Measurements from ENCODE around the gene SNRNP40. TPM values are rescaled to one million over a fixed set of nuclear protein-coding genes. Genes with fewer than 3 reads are reported as not detected.

SNRNP40 gene
- total RNA-seq, 1 donor from 2014 or later, result 84.5 TPM

GRCh38 chr1:31222176-31222575 is 74.4 kb downstream of the SNRNP40 start:
- H3K36me3 ChIP-seq (ENCODE audit: control insufficient read depth in 3 of 3, insufficient read depth in 3 of 3, low read length in 3 of 3), result no peaks in the 10 kb centered on the region

GRCh38 chr1:31221072-31221471 is 75.5 kb downstream of the SNRNP40 start:
- Histone ChIP-seq H3K4me3 (ENCODE audit: low read length in 3 of 3) (no peak overlapping the region), H3K27me3 (ENCODE audit: control insufficient read depth in 3 of 3, insufficient read depth in 3 of 3, low read length in 3 of 3) (peaks cover 0 to 10% (median 3%) of the 10 kb centered on the region in 3 donors), H3K4me1 (ENCODE audit: control insufficient read depth in 3 of 3, insufficient read depth in 3 of 3, low read length in 3 of 3) (peaks cover 0 to 4% (median 4%) of the 10 kb centered on the region in 3 donors), H3K9ac (ENCODE audit: low read depth in 1 of 3, low read length in 3 of 3) (no peak overlapping the region), H3K27ac (ENCODE audit: low read depth, low read length) (no peak overlapping the region), H3K36me3 (ENCODE audit: control insufficient read depth in 3 of 3, insufficient read depth in 3 of 3, low read length in 3 of 3) (no peaks in the 10 kb centered on the region), H3K9me3 (ENCODE audit: control insufficient read depth in 3 of 3, low read length in 3 of 3) (no peaks in the 10 kb centered on the region)

More at GRCh38 chr1:31222176-31222575, 74.4 kb downstream of the SNRNP40 start:
- no peaks in the 10 kb centered on the region for H3K9me3 ChIP-seq (ENCODE audit: control insufficient read depth in 3 of 3, low read length in 3 of 3)
- H3K27me3 ChIP-seq (ENCODE audit: control insufficient read depth in 3 of 3, insufficient read depth in 3 of 3, low read length in 3 of 3), result peaks cover 0 to 10% (median 3%) of the 10 kb centered on the region in 3 donors
- no peak overlapping the region for H3K27ac ChIP-seq (ENCODE audit: low read depth, low read length)
- no peaks in the 10 kb centered on the region for H3K4me1 ChIP-seq (ENCODE audit: control insufficient read depth in 3 of 3, insufficient read depth in 3 of 3, low read length in 3 of 3)
- H3K9ac ChIP-seq (ENCODE audit: low read depth in 1 of 3, low read length in 3 of 3), result no peak overlapping the region
- no peak overlapping the region for H3K4me3 ChIP-seq (ENCODE audit: low read length in 3 of 3)

- H3K4me1 ChIP-seq (ENCODE audit: control insufficient read depth in 3 of 3, insufficient read depth in 3 of 3, low read length in 3 of 3), result peaks cover 5 to 12% (median 8%) of the 10 kb centered on the region in 3 donors
- H3K27ac ChIP-seq (ENCODE audit: low read depth, low read length), result no peak overlapping the region
- no peak overlapping the region for H3K9ac ChIP-seq (ENCODE audit: low read depth in 1 of 3, low read length in 3 of 3)
- H3K9me3 ChIP-seq (ENCODE audit: control insufficient read depth in 3 of 3, low read length in 3 of 3), result no peaks in the 10 kb centered on the region
- H3K27me3 ChIP-seq (ENCODE audit: control insufficient read depth in 3 of 3, insufficient read depth in 3 of 3, low read length in 3 of 3), result peaks cover 0 to 8% (median under 1%) of the 10 kb centered on the region in 3 donors
- no peaks in the 10 kb centered on the region for H3K36me3 ChIP-seq (ENCODE audit: control insufficient read depth in 3 of 3, insufficient read depth in 3 of 3, low read length in 3 of 3)
- H3K4me3 ChIP-seq (ENCODE audit: low read length in 3 of 3), result no peak overlapping the region
Observed at GRCh38 chr1:31219489-31219888, 77.1 kb downstream of the SNRNP40 start.

- H3K27me3 ChIP-seq (ENCODE audit: control insufficient read depth in 3 of 3, insufficient read depth in 3 of 3, low read length in 3 of 3), result peaks cover 0 to 4% (median 0%) of the 10 kb centered on the region in 3 donors
- no peaks in the 10 kb centered on the region for H3K9me3 ChIP-seq (ENCODE audit: control insufficient read depth in 3 of 3, low read length in 3 of 3)
- peaks cover 5 to 12% (median 8%) of the 10 kb centered on the region in 3 donors for H3K4me1 ChIP-seq (ENCODE audit: control insufficient read depth in 3 of 3, insufficient read depth in 3 of 3, low read length in 3 of 3)
- no peaks in the 10 kb centered on the region for H3K36me3 ChIP-seq (ENCODE audit: control insufficient read depth in 3 of 3, insufficient read depth in 3 of 3, low read length in 3 of 3)
- H3K27ac ChIP-seq (ENCODE audit: low read depth, low read length), result no peak overlapping the region
- H3K9ac ChIP-seq (ENCODE audit: low read depth in 1 of 3, low read length in 3 of 3), result no peak overlapping the region
- H3K4me3 ChIP-seq (ENCODE audit: low read length in 3 of 3), result no peak overlapping the region
Observed at GRCh38 chr1:31218705-31219104, 77.9 kb downstream of the SNRNP40 start.

- Histone ChIP-seq H3K4me1 (ENCODE audit: control insufficient read depth in 3 of 3, insufficient read depth in 3 of 3, low read length in 3 of 3) (peaks cover 5 to 12% (median 8%) of the 10 kb centered on the region in 3 donors), H3K27me3 (ENCODE audit: control insufficient read depth in 3 of 3, insufficient read depth in 3 of 3, low read length in 3 of 3) (no peaks in the 10 kb centered on the region), H3K36me3 (ENCODE audit: control insufficient read depth in 3 of 3, insufficient read depth in 3 of 3, low read length in 3 of 3) (no peaks in the 10 kb centered on the region), H3K9me3 (ENCODE audit: control insufficient read depth in 3 of 3, low read length in 3 of 3) (no peaks in the 10 kb centered on the region), H3K27ac (ENCODE audit: low read depth, low read length) (no peak overlapping the region), H3K4me3 (ENCODE audit: low read length in 3 of 3) (no peak overlapping the region), H3K9ac (ENCODE audit: low read depth in 1 of 3, low read length in 3 of 3) (peak overlapping the region in 1 of 3 donors; percentile 50)
Observed at GRCh38 chr1:31216016-31216415, 80.6 kb downstream of the SNRNP40 start.

GRCh38 chr1:31215065-31215570 is 81.5 kb downstream of the SNRNP40 start:
- no peak overlapping the region for H3K27ac ChIP-seq (ENCODE audit: low read depth, low read length)
- H3K36me3 ChIP-seq (ENCODE audit: control insufficient read depth in 3 of 3, insufficient read depth in 3 of 3, low read length in 3 of 3), result no peaks in the 10 kb centered on the region
- H3K4me3 ChIP-seq (ENCODE audit: low read length in 3 of 3), result no peak overlapping the region
- H3K9me3 ChIP-seq (ENCODE audit: control insufficient read depth in 3 of 3, low read length in 3 of 3), result no peaks in the 10 kb centered on the region
- peaks cover 5 to 12% (median 8%) of the 10 kb centered on the region in 3 donors for H3K4me1 ChIP-seq (ENCODE audit: control insufficient read depth in 3 of 3, insufficient read depth in 3 of 3, low read length in 3 of 3)
- no peak overlapping the region for H3K9ac ChIP-seq (ENCODE audit: low read depth in 1 of 3, low read length in 3 of 3)
- no peaks in the 10 kb centered on the region for H3K27me3 ChIP-seq (ENCODE audit: control insufficient read depth in 3 of 3, insufficient read depth in 3 of 3, low read length in 3 of 3)

- H3K36me3 ChIP-seq (ENCODE audit: control insufficient read depth in 3 of 3, insufficient read depth in 3 of 3, low read length in 3 of 3), result no peaks in the 10 kb centered on the region
- peaks cover 5 to 12% (median 8%) of the 10 kb centered on the region in 3 donors for H3K4me1 ChIP-seq (ENCODE audit: control insufficient read depth in 3 of 3, insufficient read depth in 3 of 3, low read length in 3 of 3)
- no peak overlapping the region for H3K9ac ChIP-seq (ENCODE audit: low read depth in 1 of 3, low read length in 3 of 3)
- H3K27me3 ChIP-seq (ENCODE audit: control insufficient read depth in 3 of 3, insufficient read depth in 3 of 3, low read length in 3 of 3), result no peaks in the 10 kb centered on the region
- H3K9me3 ChIP-seq (ENCODE audit: control insufficient read depth in 3 of 3, low read length in 3 of 3), result no peaks in the 10 kb centered on the region
- H3K4me3 ChIP-seq (ENCODE audit: low read length in 3 of 3), result no peak overlapping the region
- no peak overlapping the region for H3K27ac ChIP-seq (ENCODE audit: low read depth, low read length)
Observed at GRCh38 chr1:31214316-31215064, 82.1 kb downstream of the SNRNP40 start.

Other genes with a start within 250 kb of the SNRNP40 start
- 68.9 TPM for gene PUM1, start 231.1 kb downstream of the SNRNP40 start, total RNA-seq
- not detected for gene NKAIN1, start 56.9 kb downstream of the SNRNP40 start, total RNA-seq
- gene ZCCHC17, start 244 bp upstream of the SNRNP40 start, total RNA-seq, result 19.8 TPM
- 201 TPM for gene FABP3, start 76.3 kb upstream of the SNRNP40 start, total RNA-seq
- gene SERINC2, start 116.4 kb upstream of the SNRNP40 start, total RNA-seq, result 2.1 TPM